Measurements from ENCODE around the gene BLOC1S1. TPM values are rescaled to one million over a fixed set of nuclear protein-coding genes. Genes with fewer than 3 reads are reported as not detected.
"Not testable (repeated sequence)": the region's sequence is repeated elsewhere in the genome, so short reads cannot be mapped to it uniquely, and the experiment has no call there.

Gene BLOC1S1
- total RNA-seq, 1 donor from 2014 or later = 158 TPM

DNA sequence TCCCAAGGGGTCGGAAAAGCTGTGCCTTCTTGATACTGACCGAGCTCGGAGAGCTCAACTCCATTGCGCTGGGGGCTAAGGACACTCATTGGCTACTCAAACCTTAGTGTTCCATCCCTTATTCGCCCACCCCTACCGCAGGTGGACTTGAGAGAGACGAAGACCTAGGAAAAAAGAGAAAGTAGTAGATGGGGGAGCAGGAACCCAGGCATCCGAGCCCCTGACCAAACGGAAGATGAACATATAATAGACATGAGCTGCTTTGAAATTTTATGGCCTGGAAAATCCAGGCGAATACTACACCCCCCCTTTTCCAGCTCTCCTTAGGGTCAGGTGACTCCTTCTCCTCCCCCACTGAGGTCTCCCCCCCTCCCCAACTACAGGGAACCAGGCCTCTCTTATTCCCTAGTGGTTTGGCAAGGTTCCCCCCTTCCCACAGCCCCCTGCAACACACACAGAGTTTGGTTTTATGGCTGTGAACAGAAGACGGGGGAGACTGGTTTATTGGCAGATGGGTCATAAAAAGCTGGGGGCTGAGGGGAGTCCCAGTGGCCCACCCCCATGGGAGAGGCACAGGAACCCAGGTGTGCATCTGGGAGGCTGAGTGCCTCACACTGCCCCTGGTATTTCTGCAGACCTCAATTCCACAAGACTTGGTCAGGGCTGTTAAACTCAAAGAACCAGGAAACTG lies 28.6 kb downstream of the BLOC1S1 start:
- no peak for DNase-seq (ENCODE audit: low spot score)

GRCh38 chr12:55745361-55746173 lies 29.7 kb downstream of the BLOC1S1 start:
- no peak for DNase-seq (ENCODE audit: low spot score)

GRCh38 chr12:55746174-55746912 lies 30.5 kb downstream of the BLOC1S1 start:
- no peak for DNase-seq (ENCODE audit: low spot score)

- DNase-seq (ENCODE audit: low spot score) = no peak
Observed at GRCh38 chr12:55746913-55747231, 31.0 kb downstream of the BLOC1S1 start.

- no peak for DNase-seq (ENCODE audit: low spot score)
Observed at GRCh38 chr12:55748230-55748993, 32.6 kb downstream of the BLOC1S1 start.

DNA sequence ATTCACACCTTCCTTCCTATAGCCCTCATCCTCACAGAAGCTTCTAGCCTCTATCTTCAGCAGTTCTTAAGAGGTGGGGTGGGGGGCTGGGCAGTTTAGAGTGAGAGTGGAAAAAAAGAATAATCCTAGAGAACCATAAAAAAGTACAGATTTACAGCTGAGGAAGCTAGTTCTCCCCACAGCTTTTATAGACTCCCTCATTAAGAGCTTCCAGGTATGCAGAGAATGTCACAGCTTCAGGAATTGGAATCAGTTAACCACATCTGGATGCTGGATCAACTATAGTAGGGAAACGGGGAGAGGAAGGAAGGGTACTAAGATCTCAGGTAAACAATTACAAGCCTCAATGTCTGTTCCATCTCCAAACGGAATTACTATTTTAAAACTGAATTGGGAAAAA lies 39.4 kb downstream of the BLOC1S1 start:
- DNase-seq (ENCODE audit: low spot score) = no peak

- DNase-seq (ENCODE audit: low spot score) = no peak
Observed at GRCh38 chr12:55757701-55758100, 41.9 kb downstream of the BLOC1S1 start.

DNA sequence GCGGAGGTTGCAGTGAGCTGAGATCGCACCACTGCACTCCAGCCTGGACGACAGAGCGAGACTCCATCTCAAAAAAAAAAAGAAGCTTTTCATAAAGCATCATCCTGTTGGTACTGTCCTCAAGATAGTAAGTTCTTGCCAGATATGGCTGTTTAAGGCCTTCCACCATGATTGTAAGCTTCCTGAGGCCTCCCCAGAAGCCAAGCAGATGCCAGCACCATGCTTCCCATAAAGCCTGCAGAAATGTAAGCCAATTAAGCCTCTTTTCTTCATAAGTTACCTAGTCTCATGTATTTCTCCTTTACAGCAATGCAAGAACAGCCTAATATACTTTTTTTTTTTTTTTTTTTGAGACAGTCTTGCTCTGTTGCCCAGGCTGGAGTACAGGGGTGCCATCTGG lies 42.7 kb downstream of the BLOC1S1 start:
- DNase-seq (ENCODE audit: low spot score) = not testable (repeated sequence)

DNA sequence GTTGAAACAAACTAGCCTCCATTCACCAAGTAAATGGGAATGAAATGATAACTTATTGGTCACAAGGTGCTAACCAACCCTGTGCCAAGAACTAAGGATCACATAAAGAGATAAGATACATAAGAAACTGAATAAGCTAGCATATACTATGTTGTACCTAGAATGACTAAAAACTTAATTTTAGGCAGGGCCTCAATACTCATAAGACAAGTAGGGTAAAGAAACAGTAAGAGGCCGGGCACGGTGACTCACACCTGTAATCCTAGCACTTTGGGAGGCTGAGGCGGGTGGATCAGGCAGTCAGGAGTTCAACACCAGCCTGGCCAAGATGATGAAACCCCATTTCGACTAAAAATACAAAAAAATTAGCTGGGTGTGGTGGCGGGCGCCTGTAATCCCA lies 44.8 kb downstream of the BLOC1S1 start:
- DNase-seq (ENCODE audit: low spot score) = no peak

GRCh38 chr12:55762646-55763045 lies 46.8 kb downstream of the BLOC1S1 start:
- DNase-seq (ENCODE audit: low spot score) = no peak

- DNase-seq (ENCODE audit: low spot score) = no peak
Observed at GRCh38 chr12:55765736-55766290, 50.0 kb downstream of the BLOC1S1 start.

DNA sequence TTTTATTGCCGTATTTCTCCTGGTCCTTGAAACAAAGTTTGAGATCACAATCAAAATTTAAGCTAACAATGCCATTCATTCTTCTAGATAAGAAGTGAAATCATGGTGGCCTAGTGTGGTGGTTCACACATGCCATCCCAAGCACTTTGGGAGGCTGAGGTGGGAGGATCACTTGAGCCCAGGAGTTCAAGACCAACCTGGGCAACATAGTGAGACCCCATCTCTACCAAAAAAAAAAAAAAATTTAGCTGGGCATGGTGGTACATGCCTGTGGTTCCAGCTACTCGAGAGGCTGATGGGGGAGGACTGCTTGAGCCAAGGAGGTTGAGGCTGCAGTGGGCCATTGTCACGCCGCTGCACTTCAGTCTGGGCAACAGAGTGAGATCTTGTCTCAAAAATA lies 51.3 kb downstream of the BLOC1S1 start:
- DNase-seq (ENCODE audit: low spot score) = no peak

Other genes starting within 250 kb of the BLOC1S1 start
- gene OR6C70, start 245.9 kb upstream of the BLOC1S1 start, total RNA-seq = not detected
- gene OR6C68, start 223.7 kb upstream of the BLOC1S1 start, total RNA-seq = not detected
- gene OR6C4, start 166.4 kb upstream of the BLOC1S1 start, total RNA-seq = not detected
- gene OR2AP1, start 143.6 kb upstream of the BLOC1S1 start, total RNA-seq = not detected
- not detected for gene OR10P1, start 79.2 kb upstream of the BLOC1S1 start, total RNA-seq
- 152 TPM for gene ITGA7, start 8.1 kb upstream of the BLOC1S1 start, total RNA-seq
- 43.0 TPM for gene RDH5, start 4.3 kb downstream of the BLOC1S1 start, total RNA-seq
- 1,148 TPM for gene CD63, start 13.0 kb downstream of the BLOC1S1 start, total RNA-seq
- gene GDF11, start 27.1 kb downstream of the BLOC1S1 start, total RNA-seq = 11.5 TPM
- gene SARNP, start 101.7 kb downstream of the BLOC1S1 start, total RNA-seq = 36.6 TPM
- 66.2 TPM for gene ORMDL2, start 102.0 kb downstream of the BLOC1S1 start, total RNA-seq
- 31.6 TPM for gene DNAJC14, start 113.5 kb downstream of the BLOC1S1 start, total RNA-seq
- gene MMP19, start 126.9 kb downstream of the BLOC1S1 start, total RNA-seq = 5.2 TPM
- gene PYM1, start 211.8 kb downstream of the BLOC1S1 start, total RNA-seq = 25.1 TPM
- gene DGKA, start 215.1 kb downstream of the BLOC1S1 start, total RNA-seq = 50.5 TPM
- 2.9 TPM for gene PMEL, start 250.0 kb downstream of the BLOC1S1 start, total RNA-seq

Measured in mucosa of gallbladder (tissue), 1 donor.